ENCODE measurements around the gene TGM4.

The TGM4 gene

GRCh38 chr3:44955917-44956316 lies 81.5 kb downstream of the TGM4 start:
- no peak overlapping the region for H3K4me3 ChIP-seq (replicated peaks; ENCODE audit: low read depth, low read length)
- peaks cover 7% of the 10 kb centered on the region for H3K36me3 ChIP-seq (ENCODE audit: control insufficient read depth, insufficient read depth, low read length)

GRCh38 chr3:44957986-44958385 lies 83.6 kb downstream of the TGM4 start:
- Histone ChIP-seq H3K4me3 (replicated peaks; ENCODE audit: low read depth, low read length) (no peak overlapping the region), H3K36me3 (ENCODE audit: control insufficient read depth, insufficient read depth, low read length) (peaks cover 7% of the 10 kb centered on the region), H3K27me3 (replicated peaks; ENCODE audit: control insufficient read depth, insufficient read depth, low read length) (no peaks in the 10 kb centered on the region)
- no peak for TF ChIP-seq CTCF (IDR thresholded peaks at IDR 0.05; ENCODE audit: insufficient read depth, low read length, poor library complexity, severe bottlenecking)
- DNase-seq (ENCODE audit: extremely low read depth, insufficient read length) = no peak

More at GRCh38 chr3:44955917-44956316, 81.5 kb downstream of the TGM4 start:
- TF ChIP-seq CTCF (IDR thresholded peaks at IDR 0.05; ENCODE audit: insufficient read depth, low read length, poor library complexity, severe bottlenecking) = no peak
- H3K27me3 ChIP-seq (replicated peaks; ENCODE audit: control insufficient read depth, insufficient read depth, low read length) = no peaks in the 10 kb centered on the region
- DNase-seq (ENCODE audit: extremely low read depth, insufficient read length) = no peak

- Histone ChIP-seq H3K36me3 (ENCODE audit: control insufficient read depth, insufficient read depth, low read length) (peaks cover 7% of the 10 kb centered on the region), H3K4me3 (replicated peaks; ENCODE audit: low read depth, low read length) (no peak overlapping the region), H3K27me3 (replicated peaks; ENCODE audit: control insufficient read depth, insufficient read depth, low read length) (no peaks in the 10 kb centered on the region)
- TF ChIP-seq CTCF (IDR thresholded peaks at IDR 0.05; ENCODE audit: insufficient read depth, low read length, poor library complexity, severe bottlenecking) = no peak
- no peak for DNase-seq (ENCODE audit: extremely low read depth, insufficient read length)
Observed at GRCh38 chr3:44958386-44958785, 84.0 kb downstream of the TGM4 start.

GRCh38 chr3:44960387-44961026 lies 86.1 kb downstream of the TGM4 start:
- peak; percentile 20 for DNase-seq (ENCODE audit: extremely low read depth, insufficient read length)
- no peak for TF ChIP-seq CTCF (IDR thresholded peaks at IDR 0.05; ENCODE audit: insufficient read depth, low read length, poor library complexity, severe bottlenecking)

GRCh38 chr3:44961888-44962287 lies 87.5 kb downstream of the TGM4 start:
- DNase-seq (ENCODE audit: extremely low read depth, insufficient read length) = no peak
- H3K36me3 ChIP-seq (ENCODE audit: control insufficient read depth, insufficient read depth, low read length) = peaks cover 6% of the 10 kb centered on the region; the same call in 1 of the 2 replicates
- no peak for TF ChIP-seq CTCF (IDR thresholded peaks at IDR 0.05; ENCODE audit: insufficient read depth, low read length, poor library complexity, severe bottlenecking)
- H3K4me3 ChIP-seq (replicated peaks; ENCODE audit: low read depth, low read length) = no peak overlapping the region
- H3K27me3 ChIP-seq (replicated peaks; ENCODE audit: control insufficient read depth, insufficient read depth, low read length) = no peaks in the 10 kb centered on the region

More at GRCh38 chr3:44960387-44961026, 86.1 kb downstream of the TGM4 start:
- H3K36me3 ChIP-seq (ENCODE audit: control insufficient read depth, insufficient read depth, low read length) = peaks cover 6% of the 10 kb centered on the region; the same call in 1 of the 2 replicates
- no peaks in the 10 kb centered on the region for H3K27me3 ChIP-seq (replicated peaks; ENCODE audit: control insufficient read depth, insufficient read depth, low read length)
- no peak overlapping the region for H3K4me3 ChIP-seq (replicated peaks; ENCODE audit: low read depth, low read length)
